ENCODE data around the gene SPTBN5.

Gene SPTBN5

DNA sequence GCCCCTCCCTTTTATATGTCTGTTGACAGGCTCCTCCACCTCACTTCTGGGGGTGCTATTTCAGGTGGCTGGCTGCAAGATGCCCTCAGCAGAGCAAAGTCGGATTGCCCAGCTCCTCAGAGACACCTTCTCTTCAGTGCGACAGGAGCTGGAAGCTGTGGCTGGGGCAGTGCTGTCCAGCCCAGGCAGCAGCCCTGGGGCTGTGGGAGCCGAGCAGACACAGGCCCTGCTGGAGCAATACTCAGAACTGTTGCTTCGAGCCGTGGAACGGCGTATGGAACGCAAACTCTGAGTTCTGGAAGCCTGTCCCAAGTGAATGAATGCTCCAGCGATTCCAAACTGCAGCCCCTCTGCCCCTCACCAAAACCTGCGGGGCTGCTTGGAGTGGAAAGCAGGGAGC lies 68.7 kb downstream of the SPTBN5 start:
- TF ChIP-seq ZNF8 (CRISPR knock-in tag; IDR thresholded peaks at IDR 0.05) (no peak), ZFP30 (CRISPR knock-in tag; IDR thresholded peaks at IDR 0.05) (no peak)
- ATAC-seq, result no peak

GRCh38 chr15:41824062-41824745 lies 69.6 kb downstream of the SPTBN5 start:
- TF ChIP-seq, protein P1, sequence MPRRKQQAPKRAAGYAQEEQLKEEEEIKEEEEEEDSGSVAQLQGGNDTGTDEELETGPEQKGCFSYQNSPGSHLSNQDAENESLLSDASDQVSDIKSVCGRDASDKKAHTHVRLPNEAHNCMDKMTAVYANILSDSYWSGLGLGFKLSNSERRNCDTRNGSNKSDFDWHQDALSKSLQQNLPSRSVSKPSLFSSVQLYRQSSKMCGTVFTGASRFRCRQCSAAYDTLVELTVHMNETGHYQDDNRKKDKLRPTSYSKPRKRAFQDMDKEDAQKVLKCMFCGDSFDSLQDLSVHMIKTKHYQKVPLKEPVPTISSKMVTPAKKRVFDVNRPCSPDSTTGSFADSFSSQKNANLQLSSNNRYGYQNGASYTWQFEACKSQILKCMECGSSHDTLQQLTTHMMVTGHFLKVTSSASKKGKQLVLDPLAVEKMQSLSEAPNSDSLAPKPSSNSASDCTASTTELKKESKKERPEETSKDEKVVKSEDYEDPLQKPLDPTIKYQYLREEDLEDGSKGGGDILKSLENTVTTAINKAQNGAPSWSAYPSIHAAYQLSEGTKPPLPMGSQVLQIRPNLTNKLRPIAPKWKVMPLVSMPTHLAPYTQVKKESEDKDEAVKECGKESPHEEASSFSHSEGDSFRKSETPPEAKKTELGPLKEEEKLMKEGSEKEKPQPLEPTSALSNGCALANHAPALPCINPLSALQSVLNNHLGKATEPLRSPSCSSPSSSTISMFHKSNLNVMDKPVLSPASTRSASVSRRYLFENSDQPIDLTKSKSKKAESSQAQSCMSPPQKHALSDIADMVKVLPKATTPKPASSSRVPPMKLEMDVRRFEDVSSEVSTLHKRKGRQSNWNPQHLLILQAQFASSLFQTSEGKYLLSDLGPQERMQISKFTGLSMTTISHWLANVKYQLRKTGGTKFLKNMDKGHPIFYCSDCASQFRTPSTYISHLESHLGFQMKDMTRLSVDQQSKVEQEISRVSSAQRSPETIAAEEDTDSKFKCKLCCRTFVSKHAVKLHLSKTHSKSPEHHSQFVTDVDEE (CRISPR knock-in tag; IDR thresholded peaks at IDR 0.05), result no peak
- TF ChIP-seq TOX (CRISPR knock-in tag; IDR thresholded peaks at IDR 0.05; ENCODE audit: borderline replicate concordance), result no peak
- no peak for TF ChIP-seq SNAI2 (CRISPR knock-in tag; IDR thresholded peaks at IDR 0.05)
- TF ChIP-seq OSR1 (CRISPR knock-in tag; IDR thresholded peaks at IDR 0.05), result no peak
- no peak for TF ChIP-seq ESRRG (CRISPR knock-in tag; IDR thresholded peaks at IDR 0.05)
- no peak for TF ChIP-seq BACH2 (CRISPR knock-in tag; IDR thresholded peaks at IDR 0.05; ENCODE audit: borderline replicate concordance)
- no peak for TF ChIP-seq TCF4 (CRISPR knock-in tag; IDR thresholded peaks at IDR 0.05; ENCODE audit: borderline replicate concordance)
- no peak for TF ChIP-seq ZNF8 (CRISPR knock-in tag; IDR thresholded peaks at IDR 0.05)
- no peak for TF ChIP-seq ARNTL (CRISPR knock-in tag; IDR thresholded peaks at IDR 0.05; ENCODE audit: borderline replicate concordance, low read depth)
- TF ChIP-seq RARB (CRISPR knock-in tag; IDR thresholded peaks at IDR 0.05), result no peak
- TF ChIP-seq CSDC2 (CRISPR knock-in tag; IDR thresholded peaks at IDR 0.05), result no peak
- TF ChIP-seq ZC3H10 (CRISPR knock-in tag; IDR thresholded peaks at IDR 0.05), result no peak
- TF ChIP-seq ZFP30 (CRISPR knock-in tag; IDR thresholded peaks at IDR 0.05), result no peak
- TF ChIP-seq, protein P2, sequence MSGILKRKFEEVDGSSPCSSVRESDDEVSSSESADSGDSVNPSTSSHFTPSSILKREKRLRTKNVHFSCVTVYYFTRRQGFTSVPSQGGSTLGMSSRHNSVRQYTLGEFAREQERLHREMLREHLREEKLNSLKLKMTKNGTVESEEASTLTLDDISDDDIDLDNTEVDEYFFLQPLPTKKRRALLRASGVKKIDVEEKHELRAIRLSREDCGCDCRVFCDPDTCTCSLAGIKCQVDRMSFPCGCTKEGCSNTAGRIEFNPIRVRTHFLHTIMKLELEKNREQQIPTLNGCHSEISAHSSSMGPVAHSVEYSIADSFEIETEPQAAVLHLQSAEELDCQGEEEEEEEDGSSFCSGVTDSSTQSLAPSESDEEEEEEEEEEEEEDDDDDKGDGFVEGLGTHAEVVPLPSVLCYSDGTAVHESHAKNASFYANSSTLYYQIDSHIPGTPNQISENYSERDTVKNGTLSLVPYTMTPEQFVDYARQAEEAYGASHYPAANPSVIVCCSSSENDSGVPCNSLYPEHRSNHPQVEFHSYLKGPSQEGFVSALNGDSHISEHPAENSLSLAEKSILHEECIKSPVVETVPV (CRISPR knock-in tag; IDR thresholded peaks at IDR 0.05), result no peak
- TF ChIP-seq POU6F1 (CRISPR knock-in tag; IDR thresholded peaks at IDR 0.05; ENCODE audit: borderline replicate concordance, low read depth), result no peak
- TF ChIP-seq GLIS3 (CRISPR knock-in tag; IDR thresholded peaks at IDR 0.05), result no peak

GRCh38 chr15:41823502-41823901 lies 70.4 kb downstream of the SPTBN5 start:
- TF ChIP-seq, protein P1 (CRISPR knock-in tag; IDR thresholded peaks at IDR 0.05), result no peak
- no peak for TF ChIP-seq ZNF565 (CRISPR knock-in tag; conservative IDR thresholded peaks at IDR 0.05; ENCODE audit: low read depth)
- TF ChIP-seq TCF4 (CRISPR knock-in tag; IDR thresholded peaks at IDR 0.05; ENCODE audit: borderline replicate concordance), result no peak
- no peak for TF ChIP-seq RARB (CRISPR knock-in tag; IDR thresholded peaks at IDR 0.05)
- no peak for TF ChIP-seq ZC3H10 (CRISPR knock-in tag; IDR thresholded peaks at IDR 0.05)
- TF ChIP-seq, protein P3, sequence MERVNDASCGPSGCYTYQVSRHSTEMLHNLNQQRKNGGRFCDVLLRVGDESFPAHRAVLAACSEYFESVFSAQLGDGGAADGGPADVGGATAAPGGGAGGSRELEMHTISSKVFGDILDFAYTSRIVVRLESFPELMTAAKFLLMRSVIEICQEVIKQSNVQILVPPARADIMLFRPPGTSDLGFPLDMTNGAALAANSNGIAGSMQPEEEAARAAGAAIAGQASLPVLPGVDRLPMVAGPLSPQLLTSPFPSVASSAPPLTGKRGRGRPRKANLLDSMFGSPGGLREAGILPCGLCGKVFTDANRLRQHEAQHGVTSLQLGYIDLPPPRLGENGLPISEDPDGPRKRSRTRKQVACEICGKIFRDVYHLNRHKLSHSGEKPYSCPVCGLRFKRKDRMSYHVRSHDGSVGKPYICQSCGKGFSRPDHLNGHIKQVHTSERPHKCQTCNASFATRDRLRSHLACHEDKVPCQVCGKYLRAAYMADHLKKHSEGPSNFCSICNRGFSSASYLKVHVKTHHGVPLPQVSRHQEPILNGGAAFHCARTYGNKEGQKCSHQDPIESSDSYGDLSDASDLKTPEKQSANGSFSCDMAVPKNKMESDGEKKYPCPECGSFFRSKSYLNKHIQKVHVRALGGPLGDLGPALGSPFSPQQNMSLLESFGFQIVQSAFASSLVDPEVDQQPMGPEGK (CRISPR knock-in tag; IDR thresholded peaks at IDR 0.05; ENCODE audit: borderline replicate concordance), result no peak
- TF ChIP-seq SNAI2 (CRISPR knock-in tag; IDR thresholded peaks at IDR 0.05), result no peak
- no peak for TF ChIP-seq POU6F1 (CRISPR knock-in tag; IDR thresholded peaks at IDR 0.05; ENCODE audit: borderline replicate concordance, low read depth)
- no peak for TF ChIP-seq ZNF8 (CRISPR knock-in tag; IDR thresholded peaks at IDR 0.05)
- no peak for TF ChIP-seq ARNTL (CRISPR knock-in tag; IDR thresholded peaks at IDR 0.05; ENCODE audit: borderline replicate concordance, low read depth)
- TF ChIP-seq ISL1 (CRISPR knock-in tag; IDR thresholded peaks at IDR 0.05), result no peak
- TF ChIP-seq BACH2 (CRISPR knock-in tag; IDR thresholded peaks at IDR 0.05; ENCODE audit: borderline replicate concordance), result no peak
- no peak for TF ChIP-seq TOX (CRISPR knock-in tag; IDR thresholded peaks at IDR 0.05; ENCODE audit: borderline replicate concordance)
- ATAC-seq, result no peak

More at GRCh38 chr15:41824062-41824745, 69.6 kb downstream of the SPTBN5 start:
- ATAC-seq, result no peak
